Retinal pigment epithelial cell (primary cell): ENCODE measurements around the gene APCDD1.
A peak's percentile ranks its signal among the peaks of the same experiment; 100 is the strongest.

Source experiments
- DNase-seq: peaks from one replicate; pipeline ENCODE4 v3.0.0-alpha.2; 2010; ENCODE audit warnings: low read depth
- H3K4me3 ChIP-seq: 2 replicates; pipeline ENCODE4 v1.5.1; 2011; ENCODE audit warnings: mild to moderate bottlenecking, low read length, control low read depth, moderate library complexity
- TF ChIP-seq, protein P1 (sequence below): conservative IDR thresholded peaks from 2 replicates; pipeline ENCODE4 v1.5.1; 2011; ENCODE audit warnings: low read depth, low read length, control low read depth, inconsistent platforms

The APCDD1 gene

DNA sequence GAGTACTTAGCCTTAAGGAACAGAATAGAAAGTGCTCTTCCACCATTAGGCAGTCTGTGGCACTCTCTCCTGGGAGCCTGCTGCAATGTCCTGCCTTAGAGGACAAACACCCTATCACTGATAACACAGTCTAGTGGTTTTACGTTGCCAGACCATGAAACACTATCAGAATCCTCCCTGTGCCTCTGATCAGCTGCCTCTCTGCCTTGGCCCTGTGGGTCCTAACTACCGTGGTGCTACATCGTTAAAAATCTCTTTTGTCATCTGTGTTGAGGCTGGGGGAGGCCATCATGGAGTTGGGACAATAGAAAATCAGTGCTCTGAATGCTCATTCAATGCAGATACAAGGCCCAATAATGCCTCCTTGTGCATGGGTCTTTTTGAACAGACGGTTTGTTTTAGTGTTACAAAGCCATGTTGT, 11.9 kb upstream of the APCDD1 start:
- TF ChIP-seq, protein P1, sequence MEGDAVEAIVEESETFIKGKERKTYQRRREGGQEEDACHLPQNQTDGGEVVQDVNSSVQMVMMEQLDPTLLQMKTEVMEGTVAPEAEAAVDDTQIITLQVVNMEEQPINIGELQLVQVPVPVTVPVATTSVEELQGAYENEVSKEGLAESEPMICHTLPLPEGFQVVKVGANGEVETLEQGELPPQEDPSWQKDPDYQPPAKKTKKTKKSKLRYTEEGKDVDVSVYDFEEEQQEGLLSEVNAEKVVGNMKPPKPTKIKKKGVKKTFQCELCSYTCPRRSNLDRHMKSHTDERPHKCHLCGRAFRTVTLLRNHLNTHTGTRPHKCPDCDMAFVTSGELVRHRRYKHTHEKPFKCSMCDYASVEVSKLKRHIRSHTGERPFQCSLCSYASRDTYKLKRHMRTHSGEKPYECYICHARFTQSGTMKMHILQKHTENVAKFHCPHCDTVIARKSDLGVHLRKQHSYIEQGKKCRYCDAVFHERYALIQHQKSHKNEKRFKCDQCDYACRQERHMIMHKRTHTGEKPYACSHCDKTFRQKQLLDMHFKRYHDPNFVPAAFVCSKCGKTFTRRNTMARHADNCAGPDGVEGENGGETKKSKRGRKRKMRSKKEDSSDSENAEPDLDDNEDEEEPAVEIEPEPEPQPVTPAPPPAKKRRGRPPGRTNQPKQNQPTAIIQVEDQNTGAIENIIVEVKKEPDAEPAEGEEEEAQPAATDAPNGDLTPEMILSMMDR, result peak; percentile 5
- DNase-seq, result no peak
- no peak overlapping the region for H3K4me3 ChIP-seq

DNA sequence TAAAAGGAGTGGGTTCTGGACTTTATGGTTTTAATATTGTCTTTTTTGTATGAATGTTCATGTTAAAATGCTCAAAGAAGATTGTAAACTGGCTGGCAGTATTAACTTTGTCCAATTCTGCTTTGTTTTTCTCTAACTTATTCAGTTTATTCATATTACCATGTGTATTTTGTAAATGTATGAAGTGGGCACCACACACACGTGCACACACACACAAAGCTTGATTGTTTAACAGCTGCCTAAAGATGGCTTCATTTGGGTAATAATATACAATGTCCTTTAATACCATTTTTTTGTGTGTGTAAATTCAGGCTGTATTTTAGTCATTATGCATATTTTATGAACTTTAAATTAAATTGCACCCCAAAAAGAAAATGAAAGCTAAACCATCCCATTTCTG, 11.4 kb upstream of the APCDD1 start:
- TF ChIP-seq, protein P1, result no peak

DNA sequence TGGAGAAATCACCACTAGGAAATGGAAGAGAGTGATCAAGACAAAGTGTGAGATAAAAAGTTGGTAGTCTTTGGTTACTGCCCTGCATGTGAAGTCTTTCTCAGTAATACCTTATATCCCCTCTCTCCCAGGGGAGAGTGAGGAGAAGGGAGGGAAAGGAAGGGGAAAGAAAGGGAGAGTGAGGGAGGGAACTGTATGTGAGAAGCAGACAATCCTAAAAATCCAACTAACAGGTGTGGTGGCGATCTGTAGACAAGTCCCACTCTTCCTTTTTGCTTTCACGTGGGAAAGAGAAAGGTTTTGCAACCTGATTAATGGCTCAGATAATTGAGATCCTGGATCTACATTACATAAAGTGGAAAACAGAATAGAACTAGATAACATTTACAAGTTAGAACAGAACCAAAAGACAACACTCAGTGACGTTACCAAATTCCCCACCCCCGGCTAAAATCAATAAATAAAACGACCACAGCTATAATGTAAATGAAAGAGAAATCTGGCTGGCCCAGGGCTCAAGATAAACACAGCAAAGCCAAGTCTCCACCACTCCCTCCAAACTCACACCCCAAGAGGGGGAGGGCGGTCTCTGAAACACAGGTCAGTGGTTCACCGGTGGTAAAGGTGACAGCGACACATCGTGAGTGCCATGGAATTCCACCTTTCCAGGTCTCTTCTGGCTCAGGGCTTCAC, 10.0 kb upstream of the APCDD1 start:
- TF ChIP-seq, protein P1, result no peak
- no peak for DNase-seq
- no peak overlapping the region for H3K4me3 ChIP-seq

More for the DNA sequence above, 11.4 kb upstream of the APCDD1 start:
- no peak for DNase-seq
- H3K4me3 ChIP-seq, result no peak overlapping the region

DNA sequence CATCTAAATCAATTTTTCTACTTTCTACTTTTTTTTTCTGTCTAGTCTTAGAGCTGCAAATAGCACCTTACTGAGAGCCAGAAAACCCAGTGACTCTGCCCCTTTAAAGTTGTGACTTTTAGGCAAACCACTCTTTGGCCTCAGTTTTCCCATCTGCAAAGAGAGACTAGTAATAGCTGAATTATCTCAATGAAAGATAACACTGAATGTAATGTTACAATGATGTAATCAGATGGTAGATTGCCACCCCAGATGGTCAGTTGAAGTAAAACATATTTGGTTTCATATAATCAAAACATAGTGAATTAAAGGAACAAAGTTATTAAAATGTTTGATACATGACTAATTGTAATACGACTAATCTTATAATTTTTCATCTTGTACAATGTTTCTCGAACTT, 5.0 kb upstream of the APCDD1 start:
- TF ChIP-seq, protein P1, result no peak
- H3K4me3 ChIP-seq, result no peak overlapping the region
- DNase-seq, result no peak

DNA sequence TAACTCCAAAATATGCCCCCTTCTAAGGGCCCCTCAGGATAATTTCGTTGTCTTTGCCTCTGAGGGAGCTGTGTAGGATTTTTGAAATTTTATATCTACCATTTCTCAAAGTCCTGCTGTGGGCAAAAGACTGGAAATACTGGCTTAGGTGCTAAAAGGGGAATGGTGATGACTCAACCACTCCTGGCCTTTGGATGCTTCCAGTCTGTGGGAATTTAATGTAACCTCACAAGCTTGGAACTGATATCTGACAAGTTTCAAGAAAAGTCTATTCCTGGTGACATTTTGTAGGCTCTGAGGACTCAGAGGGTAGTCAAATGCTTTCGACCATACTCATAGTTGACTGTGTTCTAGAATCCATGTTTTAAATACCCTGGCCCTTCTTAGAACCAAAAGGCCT, 3.4 kb upstream of the APCDD1 start:
- no peak overlapping the region for H3K4me3 ChIP-seq
- TF ChIP-seq, protein P1, result no peak
- DNase-seq, result no peak

DNA sequence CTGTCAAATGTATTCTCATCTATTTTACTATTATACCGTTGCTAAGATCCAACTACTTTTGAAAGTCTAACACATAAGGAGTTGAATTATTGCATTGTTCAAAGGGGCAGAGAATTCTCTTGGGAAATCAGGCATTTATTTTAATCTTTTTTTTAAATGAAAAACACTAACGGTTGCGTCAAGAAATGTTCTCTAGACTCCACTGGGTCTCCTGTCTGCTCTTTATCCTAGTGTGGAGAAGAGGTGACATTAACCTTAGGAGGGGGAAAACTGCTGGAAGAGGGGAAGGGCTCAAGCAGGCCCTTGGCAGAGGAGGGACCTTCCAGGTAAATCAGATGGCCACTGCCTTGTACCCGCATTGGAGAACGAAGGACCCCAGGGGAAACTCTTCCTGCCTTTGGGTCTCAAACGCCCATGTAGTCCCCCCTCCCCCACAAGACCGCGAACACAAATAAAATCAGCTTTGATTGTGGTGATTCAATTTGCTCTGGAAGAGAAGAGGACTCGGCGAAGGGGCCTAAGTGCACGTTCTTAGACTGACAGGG, 1.1 kb upstream of the APCDD1 start:
- TF ChIP-seq, protein P1, result no peak
- H3K4me3 ChIP-seq, result no peak overlapping the region
- DNase-seq, result no peak
